Measurements from ENCODE around the gene DHX32.

DHX32 gene

DNA sequence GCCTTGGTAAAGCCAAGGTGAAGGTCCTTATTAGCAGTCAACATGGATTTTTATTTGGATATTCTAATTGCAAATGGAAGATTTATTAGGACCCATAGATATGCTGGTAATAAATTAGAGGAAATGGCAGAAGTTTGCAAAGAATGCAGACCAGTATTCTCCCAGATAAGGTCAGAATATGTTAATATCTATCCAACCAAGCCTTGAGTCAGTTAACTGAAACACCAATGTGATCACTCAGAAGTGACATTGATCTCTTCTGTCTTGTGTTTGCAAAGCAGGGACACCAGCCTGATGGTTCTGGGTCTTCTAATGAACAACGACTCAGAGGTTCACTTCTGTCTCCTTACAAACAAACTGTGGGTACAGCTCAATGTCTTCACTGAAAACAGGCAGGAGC is 79.5 kb downstream of the DHX32 start:
- TF ChIP-seq CTCF (conservative IDR thresholded peaks at IDR 0.05; ENCODE audit: low read depth, low read length): no peak
- H3K27ac ChIP-seq: no peak overlapping the region
- no peaks in the 10 kb centered on the region for H3K79me2 ChIP-seq (ENCODE audit: insufficient read depth, low read depth)
- no peak overlapping the region for H3K9ac ChIP-seq
- H2AFZ ChIP-seq (ENCODE audit: low read depth): no peak overlapping the region
- H3K4me2 ChIP-seq: no peak overlapping the region
- H3K4me1 ChIP-seq (ENCODE audit: low read depth, poor library complexity, severe bottlenecking): peaks cover 3% of the 10 kb centered on the region
- H4K20me1 ChIP-seq (ENCODE audit: insufficient read depth): no peaks in the 10 kb centered on the region
- no peaks in the 10 kb centered on the region for H3K36me3 ChIP-seq (ENCODE audit: insufficient read depth)
- no peak overlapping the region for H3K4me3 ChIP-seq (IDR thresholded peaks at IDR 0.05; ENCODE audit: insufficient read depth, low read depth, low read length)
- no peaks in the 10 kb centered on the region for H3K27me3 ChIP-seq (ENCODE audit: insufficient read depth, low read depth)

DNA sequence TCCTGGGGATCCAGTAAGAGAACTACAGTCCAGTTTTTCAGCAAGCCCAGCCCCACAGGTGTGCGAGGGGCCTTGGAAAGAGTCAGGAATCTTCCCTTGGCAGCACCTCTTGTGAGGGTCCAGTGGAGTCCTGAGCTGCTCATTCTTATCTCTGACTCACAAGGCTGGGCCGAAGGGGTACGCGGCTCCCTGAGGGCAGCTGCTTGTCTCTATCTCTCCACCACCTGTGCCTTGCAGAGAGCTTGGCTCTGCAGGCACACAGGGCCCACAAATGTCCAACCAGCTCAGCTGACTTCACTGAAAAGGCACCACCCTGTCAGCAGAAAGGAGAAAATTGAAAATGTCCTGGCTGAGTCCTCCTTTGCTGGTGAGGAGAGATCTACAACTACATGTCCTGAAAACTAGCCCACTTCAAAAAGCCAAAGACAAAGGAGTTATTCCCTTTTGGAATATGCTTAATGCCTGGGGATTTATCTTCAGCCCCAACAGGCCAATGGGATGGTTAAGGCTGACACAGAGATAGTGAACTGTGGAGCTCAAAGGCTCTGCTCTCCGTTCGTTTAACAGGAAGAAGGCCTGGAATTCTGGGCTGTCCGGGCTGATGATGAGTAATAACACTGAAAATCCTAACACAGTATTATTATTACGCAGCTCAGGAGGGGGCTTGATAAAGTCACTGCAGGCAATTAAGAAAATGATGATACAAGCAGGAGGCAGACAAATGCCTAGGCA is 81.5 kb downstream of the DHX32 start:
- no peak overlapping the region for H3K9ac ChIP-seq
- H3K27me3 ChIP-seq (ENCODE audit: insufficient read depth, low read depth): no peaks in the 10 kb centered on the region
- H4K20me1 ChIP-seq (ENCODE audit: insufficient read depth): no peaks in the 10 kb centered on the region
- no peak overlapping the region for H3K27ac ChIP-seq
- no peak overlapping the region for H3K4me3 ChIP-seq (IDR thresholded peaks at IDR 0.05; ENCODE audit: insufficient read depth, low read depth, low read length)
- TF ChIP-seq CTCF (conservative IDR thresholded peaks at IDR 0.05; ENCODE audit: low read depth, low read length): no peak
- peaks cover 20% of the 10 kb centered on the region for H3K4me1 ChIP-seq (ENCODE audit: low read depth, poor library complexity, severe bottlenecking)
- no peaks in the 10 kb centered on the region for H3K79me2 ChIP-seq (ENCODE audit: insufficient read depth, low read depth)
- H3K4me2 ChIP-seq: no peak overlapping the region
- H3K36me3 ChIP-seq (ENCODE audit: insufficient read depth): no peaks in the 10 kb centered on the region
- H2AFZ ChIP-seq (ENCODE audit: low read depth): no peak overlapping the region

DNA sequence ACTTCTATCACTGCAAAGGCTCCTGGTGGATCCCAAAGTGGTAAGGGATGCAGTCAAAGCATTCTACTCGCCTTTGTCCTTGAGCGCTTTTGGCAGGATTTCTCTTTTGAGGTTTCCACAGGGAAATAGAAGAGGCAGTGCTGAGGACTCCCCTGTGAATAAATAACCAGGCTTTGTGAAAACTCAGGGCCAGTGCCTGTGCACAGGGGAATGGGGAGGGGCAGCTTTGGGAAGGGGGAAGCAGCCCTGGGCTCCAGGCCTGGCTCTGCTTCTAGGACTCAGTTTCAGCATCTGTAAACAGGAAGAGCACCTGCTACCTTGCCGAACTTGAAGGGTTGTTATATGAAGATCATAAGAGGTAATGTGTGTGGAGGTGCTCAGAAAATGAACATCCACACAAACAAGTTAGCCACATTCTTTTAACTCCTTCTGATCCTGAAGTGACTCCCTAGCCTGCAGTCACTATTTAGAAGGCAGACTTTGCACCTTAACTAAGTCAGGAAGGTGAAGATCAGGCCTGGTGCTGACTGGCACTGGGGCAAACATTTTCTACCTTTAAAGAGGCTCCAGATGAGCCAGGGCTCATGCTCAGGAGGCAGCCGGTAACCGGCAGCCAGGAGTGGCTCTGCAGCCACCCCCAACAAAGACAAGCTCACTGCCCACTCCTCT is 83.0 kb downstream of the DHX32 start:
- Histone ChIP-seq H3K36me3 (ENCODE audit: insufficient read depth) (no peaks in the 10 kb centered on the region), H3K4me2 (no peak overlapping the region), H3K9ac (no peak overlapping the region), H3K27me3 (ENCODE audit: insufficient read depth, low read depth) (no peaks in the 10 kb centered on the region), H3K27ac (no peak overlapping the region), H4K20me1 (ENCODE audit: insufficient read depth) (no peaks in the 10 kb centered on the region), H3K79me2 (ENCODE audit: insufficient read depth, low read depth) (no peaks in the 10 kb centered on the region), H3K4me1 (ENCODE audit: low read depth, poor library complexity, severe bottlenecking) (peaks cover 20% of the 10 kb centered on the region), H2AFZ (ENCODE audit: low read depth) (no peak overlapping the region), H3K4me3 (IDR thresholded peaks at IDR 0.05; ENCODE audit: insufficient read depth, low read depth, low read length) (no peak overlapping the region)
- TF ChIP-seq CTCF (conservative IDR thresholded peaks at IDR 0.05; ENCODE audit: low read depth, low read length): no peak

DNA sequence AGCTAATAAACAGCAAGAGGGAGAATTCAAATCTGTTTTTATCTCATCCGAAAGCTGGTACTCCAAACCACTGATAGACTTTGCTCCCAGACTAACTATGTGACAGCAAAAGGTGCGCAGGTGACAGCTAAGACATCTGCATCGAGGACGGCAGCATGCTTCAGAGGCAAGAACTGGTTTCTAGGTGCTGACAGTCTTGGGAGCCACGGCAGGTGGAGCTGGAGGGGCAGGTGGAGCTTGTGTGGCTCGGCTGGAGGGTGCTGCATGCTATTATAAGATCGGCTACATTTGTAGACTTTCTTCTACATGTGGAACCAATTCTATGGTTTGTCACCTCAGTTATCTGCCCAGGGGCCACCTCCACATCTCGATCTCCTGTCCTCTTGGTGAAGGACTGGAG is 83.7 kb downstream of the DHX32 start:
- H3K27me3 ChIP-seq (ENCODE audit: insufficient read depth, low read depth): no peaks in the 10 kb centered on the region
- H3K4me2 ChIP-seq: no peak overlapping the region
- no peaks in the 10 kb centered on the region for H4K20me1 ChIP-seq (ENCODE audit: insufficient read depth)
- TF ChIP-seq CTCF (conservative IDR thresholded peaks at IDR 0.05; ENCODE audit: low read depth, low read length): no peak
- no peaks in the 10 kb centered on the region for H3K79me2 ChIP-seq (ENCODE audit: insufficient read depth, low read depth)
- H3K9ac ChIP-seq: no peak overlapping the region
- no peak overlapping the region for H3K4me3 ChIP-seq (IDR thresholded peaks at IDR 0.05; ENCODE audit: insufficient read depth, low read depth, low read length)
- no peaks in the 10 kb centered on the region for H3K36me3 ChIP-seq (ENCODE audit: insufficient read depth)
- no peak overlapping the region for H3K27ac ChIP-seq
- peaks cover 20% of the 10 kb centered on the region for H3K4me1 ChIP-seq (ENCODE audit: low read depth, poor library complexity, severe bottlenecking)
- H2AFZ ChIP-seq (ENCODE audit: low read depth): no peak overlapping the region
